HG02798 (cell line): ENCODE measurements around the gene ACOT11.
"Not testable (repeated sequence)": the region's sequence is repeated elsewhere in the genome, so short reads cannot be mapped to it uniquely, and the experiment has no call there.

ENCODE experiments used
- ATAC-seq: cut with Tn5 transposase; IDR thresholded peaks from one replicate; pipeline ENCODE4 v1.9.1; 2021; ENCODE audit warnings: mild to moderate bottlenecking; ENCODE audit not compliant: unreplicated experiment, poor library complexity

ACOT11 gene

GRCh38 chr1:54536656-54537055 is 11.4 kb upstream of the ACOT11 start:
- not testable (repeated sequence) for ATAC-seq

- ATAC-seq, result no peak
Measured at GRCh38 chr1:54537611-54538010, 10.4 kb upstream of the ACOT11 start.

DNA sequence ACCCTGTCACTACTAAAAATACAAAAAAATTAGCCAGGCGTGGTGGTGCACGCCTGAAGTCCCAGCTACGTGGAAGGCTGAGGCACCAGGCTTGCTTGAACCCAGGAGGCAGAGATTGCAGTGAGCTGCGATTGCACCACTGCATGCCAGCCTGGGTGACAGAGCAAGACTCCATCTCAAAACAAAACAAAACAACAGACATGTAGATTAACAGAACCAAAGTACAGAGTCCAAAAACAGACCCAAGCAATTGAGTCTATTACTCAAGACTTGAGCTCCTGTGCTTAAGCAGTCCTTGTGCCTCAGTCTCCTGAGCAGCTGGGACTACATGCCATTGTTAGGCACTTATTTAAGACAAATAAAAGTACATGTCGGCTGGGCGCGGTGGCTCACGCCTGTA is 9.5 kb upstream of the ACOT11 start:
- no peak for ATAC-seq

DNA sequence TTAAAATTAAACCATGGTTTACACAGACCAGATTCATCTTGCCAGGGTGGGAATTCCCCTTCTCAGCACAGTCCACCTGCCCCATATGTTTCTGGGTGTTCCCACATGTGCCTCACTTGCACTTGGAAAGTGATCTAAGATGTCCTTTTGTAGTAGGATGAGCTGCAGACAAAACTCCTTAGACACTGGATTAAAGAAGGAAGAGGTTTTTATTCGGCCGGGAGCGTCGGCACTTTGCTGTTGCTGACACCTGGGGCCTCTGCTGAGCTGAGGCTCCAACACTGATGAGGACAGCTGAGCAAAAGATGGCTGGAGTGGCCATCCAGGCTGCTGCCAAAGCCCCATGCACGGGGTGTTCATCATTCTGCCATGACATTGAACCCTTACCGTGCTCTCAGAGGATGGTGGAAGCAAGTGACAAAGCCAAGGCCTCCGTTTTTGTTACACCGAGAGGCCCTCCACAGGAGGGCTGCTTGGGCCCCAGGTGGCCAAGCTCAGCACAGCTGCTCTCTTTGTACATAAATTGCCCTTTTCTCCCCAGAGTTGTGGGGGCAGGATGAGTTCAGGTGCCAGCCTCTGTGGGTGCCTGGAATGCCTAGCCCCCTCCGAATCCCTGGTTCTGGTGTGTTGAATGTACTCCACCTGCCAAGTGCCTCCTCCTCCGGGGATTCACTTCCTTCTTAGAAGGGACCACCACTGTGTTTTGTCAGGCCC is 7.3 kb upstream of the ACOT11 start:
- no peak for ATAC-seq

- peak; percentile 59 for ATAC-seq
Measured at GRCh38 chr1:54542120-54542961, 5.7 kb upstream of the ACOT11 start.

- ATAC-seq, result no peak
Measured at GRCh38 chr1:54542962-54543539, 5.0 kb upstream of the ACOT11 start.

- no peak for ATAC-seq
Measured at GRCh38 chr1:54543729-54544496, 4.1 kb upstream of the ACOT11 start.

- ATAC-seq, result no peak
Measured at GRCh38 chr1:54545916-54546635, 2.0 kb upstream of the ACOT11 start.

DNA sequence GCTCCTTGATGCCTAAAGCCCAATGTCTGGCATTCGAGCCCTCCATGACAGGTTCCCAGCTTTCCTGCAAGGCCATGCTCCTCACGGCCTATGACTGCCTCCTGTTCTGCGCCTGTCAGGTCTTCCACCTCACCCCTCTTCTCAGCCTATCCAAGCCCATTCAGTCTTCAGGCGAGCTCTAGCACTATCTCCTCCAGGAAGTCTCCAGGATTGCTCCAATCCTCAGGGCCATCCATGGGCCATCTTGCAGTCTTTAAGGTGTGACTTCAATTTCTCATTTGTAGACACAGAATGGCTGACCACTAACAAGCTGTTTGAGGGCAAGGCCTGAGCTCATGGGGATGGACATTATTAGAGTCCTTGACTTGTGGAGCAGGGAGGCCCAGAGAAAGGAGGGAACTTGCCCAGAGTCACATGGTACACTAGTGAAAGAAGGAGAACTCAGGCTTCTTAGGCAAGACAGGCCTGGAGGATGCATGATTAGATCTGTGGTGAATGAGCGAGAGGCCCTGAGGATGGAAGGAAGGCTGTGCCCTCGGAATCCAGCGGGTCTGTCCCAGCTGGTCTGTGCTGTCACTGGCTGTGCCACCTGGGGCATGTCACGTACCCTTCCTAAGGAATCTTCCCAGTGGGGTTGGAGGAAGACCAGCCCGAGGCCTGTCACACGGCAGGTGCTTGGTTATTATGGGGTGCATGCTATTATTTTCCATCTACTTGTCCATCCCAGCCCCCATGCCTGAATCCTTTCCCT is 1.2 kb upstream of the ACOT11 start:
- ATAC-seq, result no peak

- ATAC-seq, result no peak
Measured at GRCh38 chr1:54548389-54549044, 489 bp downstream of the ACOT11 start.

- ATAC-seq, result no peak
Measured at GRCh38 chr1:54549181-54549924, 1.3 kb downstream of the ACOT11 start.

- no peak for ATAC-seq
Measured at GRCh38 chr1:54551891-54552290, 3.9 kb downstream of the ACOT11 start.

GRCh38 chr1:54553602-54554313 is 5.7 kb downstream of the ACOT11 start:
- no peak for ATAC-seq

GRCh38 chr1:54556110-54556509 is 8.1 kb downstream of the ACOT11 start:
- ATAC-seq, result no peak

DNA sequence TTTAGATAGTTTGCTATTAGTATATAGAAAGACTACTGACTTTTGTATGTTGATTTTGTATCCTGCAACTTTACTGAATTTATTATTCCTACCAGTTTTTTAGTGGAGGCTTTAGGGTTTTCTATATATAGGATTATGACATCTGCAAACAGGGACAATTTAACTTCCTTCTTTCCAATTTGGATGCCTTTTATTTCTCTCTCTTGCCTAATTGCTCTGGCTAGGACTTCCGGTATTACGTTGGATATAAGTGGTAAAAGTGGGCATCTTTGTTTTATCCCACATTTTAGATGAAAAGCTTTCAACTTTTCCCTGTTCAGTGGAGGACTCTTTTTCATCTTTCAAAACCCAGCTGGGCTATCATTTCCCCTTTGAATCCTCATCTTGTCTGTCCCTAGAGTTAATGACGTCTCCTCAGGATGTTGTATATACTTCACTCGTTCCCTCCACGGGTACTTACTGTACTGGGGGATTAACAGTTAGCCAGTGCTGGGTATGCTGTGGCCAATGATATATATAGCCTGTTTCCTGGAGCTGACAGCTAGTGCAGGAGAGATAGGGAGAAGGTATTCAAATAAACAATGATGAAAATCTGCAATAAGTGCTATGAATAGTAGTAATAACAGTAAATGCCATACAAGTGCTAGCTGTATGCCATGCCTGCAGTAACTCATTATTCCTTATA is 9.8 kb downstream of the ACOT11 start:
- ATAC-seq, result no peak

- no peak for ATAC-seq
Measured at GRCh38 chr1:54558434-54559030, 10.5 kb downstream of the ACOT11 start.
